Measurements from ENCODE around the gene KCNQ1.

KCNQ1 gene

DNA sequence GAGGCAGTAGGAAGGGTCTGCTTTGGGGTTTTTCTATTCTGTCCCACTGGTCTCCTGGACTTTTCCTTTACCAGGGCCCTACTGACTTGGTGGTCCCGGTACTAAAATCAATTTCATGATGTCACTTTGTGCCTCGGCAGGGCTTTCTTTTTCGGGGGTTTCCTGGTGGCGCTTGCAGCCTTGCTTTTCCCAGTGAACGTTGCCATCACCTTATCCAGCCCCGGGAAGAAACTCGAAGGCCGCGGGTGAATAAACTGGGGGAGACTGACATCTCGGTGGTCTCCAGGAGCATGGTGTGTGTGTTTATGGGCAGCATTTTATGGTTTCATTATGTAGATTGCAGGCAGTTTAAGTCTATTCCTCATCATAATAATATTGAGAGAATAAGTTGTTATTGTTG lies 84.4 kb downstream of the KCNQ1 start:
- TF ChIP-seq, protein P1, sequence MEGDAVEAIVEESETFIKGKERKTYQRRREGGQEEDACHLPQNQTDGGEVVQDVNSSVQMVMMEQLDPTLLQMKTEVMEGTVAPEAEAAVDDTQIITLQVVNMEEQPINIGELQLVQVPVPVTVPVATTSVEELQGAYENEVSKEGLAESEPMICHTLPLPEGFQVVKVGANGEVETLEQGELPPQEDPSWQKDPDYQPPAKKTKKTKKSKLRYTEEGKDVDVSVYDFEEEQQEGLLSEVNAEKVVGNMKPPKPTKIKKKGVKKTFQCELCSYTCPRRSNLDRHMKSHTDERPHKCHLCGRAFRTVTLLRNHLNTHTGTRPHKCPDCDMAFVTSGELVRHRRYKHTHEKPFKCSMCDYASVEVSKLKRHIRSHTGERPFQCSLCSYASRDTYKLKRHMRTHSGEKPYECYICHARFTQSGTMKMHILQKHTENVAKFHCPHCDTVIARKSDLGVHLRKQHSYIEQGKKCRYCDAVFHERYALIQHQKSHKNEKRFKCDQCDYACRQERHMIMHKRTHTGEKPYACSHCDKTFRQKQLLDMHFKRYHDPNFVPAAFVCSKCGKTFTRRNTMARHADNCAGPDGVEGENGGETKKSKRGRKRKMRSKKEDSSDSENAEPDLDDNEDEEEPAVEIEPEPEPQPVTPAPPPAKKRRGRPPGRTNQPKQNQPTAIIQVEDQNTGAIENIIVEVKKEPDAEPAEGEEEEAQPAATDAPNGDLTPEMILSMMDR (IDR thresholded peaks at IDR 0.05), result no peak

DNA sequence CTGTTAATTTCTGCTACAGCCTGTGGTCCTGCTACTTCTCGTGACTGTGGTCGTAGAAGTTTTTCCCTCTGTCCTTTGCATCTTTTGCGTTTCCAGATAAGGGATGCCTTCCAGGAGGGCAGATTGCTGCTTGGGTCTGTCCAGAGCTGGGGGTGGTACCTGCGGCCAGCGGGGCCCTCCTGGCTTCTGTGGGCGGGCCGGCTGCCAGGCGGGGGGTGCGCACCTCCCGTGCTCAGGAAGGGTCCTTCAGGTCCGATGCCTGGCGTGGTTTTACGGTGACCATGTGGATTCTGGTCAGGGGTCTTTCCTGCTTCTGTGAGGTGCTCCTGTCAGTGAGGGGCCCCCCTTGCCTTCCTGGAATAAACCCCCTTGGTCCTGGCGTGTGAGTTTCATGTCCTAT lies 84.8 kb downstream of the KCNQ1 start:
- TF ChIP-seq, protein P1 (IDR thresholded peaks at IDR 0.05), result no peak

- TF ChIP-seq, protein P1 (IDR thresholded peaks at IDR 0.05), result no peak
Observed at GRCh38 chr11:2530131-2530854, 85.5 kb downstream of the KCNQ1 start.

GRCh38 chr11:2530855-2531200 lies 86.0 kb downstream of the KCNQ1 start:
- TF ChIP-seq, protein P1 (IDR thresholded peaks at IDR 0.05), result no peak

GRCh38 chr11:2531277-2531986 lies 86.6 kb downstream of the KCNQ1 start:
- TF ChIP-seq, protein P1 (IDR thresholded peaks at IDR 0.05), result peak; percentile 89

DNA sequence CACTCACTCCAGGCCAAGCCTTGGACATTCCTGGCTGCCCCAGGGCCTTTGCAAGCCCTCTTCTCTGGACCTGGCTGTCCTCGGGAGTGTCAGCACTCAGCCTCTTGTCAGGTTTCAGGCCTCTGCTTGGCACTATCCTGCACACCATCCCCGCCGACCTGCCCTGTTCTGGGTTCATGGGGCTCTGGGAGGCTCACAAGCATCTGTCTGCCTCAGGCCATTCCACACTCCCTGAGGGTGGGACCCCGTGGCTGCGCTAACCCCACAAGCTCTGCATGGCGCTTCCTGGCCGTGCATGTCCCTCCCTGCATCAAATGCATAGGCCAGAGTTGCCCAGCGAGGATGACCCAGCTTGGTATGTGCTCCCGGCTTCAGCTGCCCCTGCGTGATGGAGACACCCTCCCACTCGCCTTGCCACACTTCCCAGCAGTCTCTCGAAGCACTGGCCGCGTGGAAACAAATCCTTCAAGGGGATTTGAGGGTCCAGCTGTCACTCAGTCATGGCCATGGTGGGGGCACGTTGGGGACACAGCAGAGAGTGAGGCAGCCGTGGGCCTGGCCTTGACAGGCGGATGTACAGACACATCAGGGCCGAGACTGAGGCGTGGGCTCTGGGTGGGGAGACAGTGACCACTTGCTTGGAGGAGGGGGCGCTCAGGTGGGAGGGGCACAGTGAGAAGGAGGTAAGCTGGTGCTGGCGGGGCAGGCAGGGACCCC lies 87.3 kb downstream of the KCNQ1 start:
- TF ChIP-seq, protein P1 (IDR thresholded peaks at IDR 0.05), result no peak

DNA sequence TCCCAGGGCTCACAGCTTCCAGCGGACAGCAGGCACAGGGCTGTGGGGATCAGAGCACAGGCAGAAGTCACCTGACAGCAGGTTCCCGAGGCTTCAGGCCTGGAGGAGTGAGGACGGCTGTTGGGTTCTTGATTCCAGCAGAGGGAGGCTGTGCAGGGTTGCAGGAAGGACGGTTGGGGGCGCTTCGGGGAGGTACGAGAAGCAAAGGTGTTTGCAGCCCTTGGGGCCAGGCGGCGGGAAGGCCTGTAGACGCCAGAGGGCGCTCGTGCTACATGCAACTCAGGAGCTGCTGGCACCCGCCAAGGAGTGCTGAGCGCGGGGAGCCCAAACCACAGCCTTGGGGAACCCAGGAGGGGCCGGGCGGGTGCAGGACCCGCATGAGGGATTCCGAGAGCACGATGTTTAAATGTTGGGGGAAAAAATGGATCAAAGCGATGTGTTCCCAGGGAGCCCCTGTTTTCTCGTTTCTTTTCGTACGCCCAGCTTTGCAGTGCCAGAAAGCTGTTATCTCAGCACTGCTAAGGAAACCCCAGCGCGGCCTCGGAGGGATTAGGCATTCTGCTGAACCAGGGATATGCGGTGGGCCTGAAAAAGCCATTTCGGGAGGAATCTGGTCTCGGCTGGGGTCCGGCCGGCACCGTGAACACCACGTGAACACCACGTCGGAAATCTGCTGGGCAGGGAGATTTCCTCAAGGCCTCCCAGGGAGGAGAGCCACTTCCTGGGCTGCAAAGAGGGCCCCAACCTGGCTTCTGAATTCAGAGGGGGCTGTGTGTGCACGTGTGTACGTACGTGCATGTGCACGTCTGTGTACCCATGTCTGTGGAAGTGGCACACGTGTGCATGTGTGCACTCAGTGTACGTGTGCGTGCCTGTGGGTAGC lies 88.1 kb downstream of the KCNQ1 start:
- TF ChIP-seq, protein P1 (IDR thresholded peaks at IDR 0.05), result peak; percentile 97
